Measurements from ENCODE around the gene TBC1D3I. TPM values are rescaled to one million over a fixed set of nuclear protein-coding genes. Genes with fewer than 3 reads are reported as not detected.
"Not testable (repeated sequence)": the region's sequence is repeated elsewhere in the genome, so short reads cannot be mapped to it uniquely, and the experiment has no call there.

Gene TBC1D3I
- total RNA-seq, 4 donors from 2014 or later: 0.26 to 0.57 TPM; not detected in 2

DNA sequence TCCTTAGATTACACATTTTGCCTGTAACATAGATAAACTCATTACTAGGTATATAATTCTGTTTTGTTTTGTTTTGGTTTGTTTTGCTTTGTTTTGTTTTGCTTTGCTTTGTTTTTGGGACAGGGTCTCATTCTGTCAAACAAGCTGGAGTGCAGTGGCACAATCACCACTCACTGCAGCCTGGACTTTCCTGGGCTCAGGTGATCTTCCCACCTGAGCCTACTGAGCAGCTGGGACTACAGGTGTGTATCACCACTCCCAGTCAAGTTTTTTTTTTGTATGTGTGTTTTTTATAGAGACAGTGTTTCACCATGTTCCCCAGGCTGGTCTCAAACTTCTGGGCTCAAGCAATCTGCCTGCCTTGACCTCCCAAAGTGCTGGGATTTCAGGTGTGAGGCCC is 54.8 kb downstream of the TBC1D3I start:
- intact Hi-C loops (cut with DNase I): no loop called here
- DNase-seq: no peak
- no peaks in the 10 kb centered on the region for H3K36me3 ChIP-seq
- H3K4me3 ChIP-seq: no peak overlapping the region
- H3K9me3 ChIP-seq: no peaks in the 10 kb centered on the region
- TF ChIP-seq POLR2A (IDR thresholded peaks at IDR 0.05) (no peak), CTCF (IDR thresholded peaks at IDR 0.05) (no peak)
- H3K27ac ChIP-seq: no peak overlapping the region
- H3K27me3 ChIP-seq: peaks cover 0 to 17% (median 0%) of the 10 kb centered on the region in 4 donors
- no peaks in the 10 kb centered on the region for H3K4me1 ChIP-seq

- H3K4me1 ChIP-seq; intact Hi-C loops (cut with DNase I); DNase-seq; H3K9me3 ChIP-seq; H3K27ac ChIP-seq; H3K4me3 ChIP-seq; H3K36me3 ChIP-seq: not testable (repeated sequence)
- 58 to 84% methylated on average over 3 to 6 of the region's 6 CpGs for WGBS, 2 donors
- H3K27me3 ChIP-seq: peaks cover 0 to 17% (median 0%) of the 10 kb centered on the region in 4 donors
Measured at GRCh38 chr17:36207383-36207782, 57.0 kb downstream of the TBC1D3I start.

- H3K4me1 ChIP-seq; DNase-seq; intact Hi-C loops (cut with DNase I); H3K9me3 ChIP-seq; H3K27ac ChIP-seq; H3K36me3 ChIP-seq; H3K4me3 ChIP-seq: not testable (repeated sequence)
- peaks cover 0 to 14% (median 0%) of the 10 kb centered on the region in 4 donors for H3K27me3 ChIP-seq
- 47 to 58% methylated on average over 1 of the region's 1 CpG for WGBS, 2 donors
Measured at GRCh38 chr17:36206486-36206821, 57.9 kb downstream of the TBC1D3I start.

DNA sequence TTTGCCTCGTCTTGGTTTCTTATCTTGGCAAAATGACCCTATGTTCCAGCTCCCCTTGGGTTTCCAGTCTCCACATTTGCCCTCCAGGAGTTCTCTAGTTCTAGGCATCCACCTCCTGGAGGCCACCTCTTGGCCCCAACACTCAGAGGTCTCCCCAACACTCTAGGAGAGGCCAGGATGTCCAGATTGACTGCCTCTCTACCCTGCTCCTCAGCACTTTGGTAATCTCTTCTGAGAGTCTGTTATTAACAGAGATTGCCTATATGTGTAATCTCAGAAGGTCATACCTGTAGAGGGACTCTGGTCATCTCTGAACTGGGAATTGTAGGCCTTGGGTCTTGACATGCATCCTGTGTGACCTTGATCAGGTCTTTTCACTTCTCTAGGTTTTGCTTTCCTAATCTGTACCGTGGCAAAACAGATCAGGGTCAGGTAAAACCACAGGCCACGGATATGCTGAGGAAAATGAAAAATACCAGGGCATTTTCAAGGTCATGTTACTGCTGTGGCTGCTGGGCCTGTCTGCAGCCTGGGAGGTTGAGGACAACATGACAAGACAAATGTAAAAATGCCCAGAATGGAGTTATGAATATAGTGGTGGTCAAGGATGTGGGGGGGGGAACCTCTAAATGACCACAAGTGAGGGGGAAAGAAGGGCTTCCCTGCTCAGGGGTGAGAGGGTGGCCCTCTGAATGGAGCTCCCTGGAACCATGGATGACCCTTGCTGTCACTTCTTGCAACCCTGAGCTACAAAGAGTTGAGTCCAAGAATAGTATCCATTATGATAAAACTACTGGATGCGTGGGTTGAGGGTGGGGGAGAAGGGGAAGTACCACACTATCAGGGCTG is 58.5 kb downstream of the TBC1D3I start:
- intact Hi-C loops (cut with DNase I): no loop called here
- WGBS, 2 donors: 55 to 69% methylated on average over 3 of the region's 4 CpGs
- no peak for DNase-seq

DNA sequence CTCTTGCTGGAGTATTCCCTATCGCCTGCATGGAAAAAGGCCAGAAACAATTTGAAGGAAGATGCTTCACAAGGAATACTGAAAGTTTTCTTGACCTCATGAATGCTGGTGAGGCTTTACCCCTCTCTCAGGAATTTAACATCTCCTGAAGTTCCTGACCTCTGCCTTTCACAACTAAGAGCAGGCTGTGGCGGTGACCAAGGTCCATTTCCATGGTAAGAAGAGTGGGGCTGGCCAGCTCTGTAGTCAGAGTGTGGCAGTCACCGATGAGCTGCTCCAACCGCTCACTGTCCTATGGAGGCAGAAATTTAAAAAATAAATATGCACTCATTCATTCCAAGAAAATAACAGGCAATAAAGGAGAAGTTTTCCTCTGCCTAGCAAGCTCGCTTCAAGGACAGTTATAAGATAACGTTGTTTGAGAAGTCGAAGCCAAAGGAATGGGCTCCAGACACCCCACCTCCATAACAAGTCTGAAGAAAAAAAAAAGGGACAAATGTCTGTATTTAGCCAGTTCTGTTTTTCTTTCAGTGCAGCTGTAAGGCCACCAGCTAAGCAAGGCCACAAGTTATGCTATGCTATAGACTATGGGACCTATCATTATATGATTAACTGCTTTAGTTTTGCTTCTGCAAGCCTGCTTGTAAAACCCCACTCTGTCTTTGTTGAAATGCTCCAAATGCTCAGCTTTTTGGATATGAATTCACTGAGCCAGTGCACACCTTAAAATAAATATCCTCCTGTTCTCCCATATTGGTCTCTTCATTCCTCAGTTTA is 59.5 kb downstream of the TBC1D3I start:
- H3K4me3 ChIP-seq: no peak overlapping the region
- WGBS, 2 donors: 76 to 85% methylated on average over 6 to 7 of the region's 7 CpGs
- no peak overlapping the region for H3K27ac ChIP-seq

More for the DNA sequence above, 58.5 kb downstream of the TBC1D3I start:
- H3K27me3 ChIP-seq: peaks cover 0 to 17% (median 0%) of the 10 kb centered on the region in 4 donors
- no peak overlapping the region for H3K4me3 ChIP-seq
- no peak overlapping the region for H3K27ac ChIP-seq
- no peaks in the 10 kb centered on the region for H3K36me3 ChIP-seq
- H3K4me1 ChIP-seq: no peaks in the 10 kb centered on the region
- no peaks in the 10 kb centered on the region for H3K9me3 ChIP-seq
- TF ChIP-seq CTCF (IDR thresholded peaks at IDR 0.05) (no peak), POLR2A (IDR thresholded peaks at IDR 0.05) (no peak)

More for the DNA sequence above, 59.5 kb downstream of the TBC1D3I start:
- H3K27me3 ChIP-seq: peaks cover 0 to 17% (median 0%) of the 10 kb centered on the region in 4 donors
- no peaks in the 10 kb centered on the region for H3K9me3 ChIP-seq
- no peaks in the 10 kb centered on the region for H3K4me1 ChIP-seq
- no peak for DNase-seq
- H3K36me3 ChIP-seq: no peaks in the 10 kb centered on the region
- no peak for TF ChIP-seq POLR2A (IDR thresholded peaks at IDR 0.05)
- no peak for TF ChIP-seq CTCF (IDR thresholded peaks at IDR 0.05)
- intact Hi-C loops (cut with DNase I): no loop called here

Small RNA genes within 50 kb of the gene (small RNA-seq; reads per million reads assigned to genes)
- 0 reads per million in 4 donors for gene AC243829.3
- gene AC243829.6: 0 reads per million in 4 donors
- 0 reads per million in 4 donors for gene RF00019

Other genes with a start within 250 kb of the TBC1D3I start
- 10 to 100 TPM in 1 of 4 donors, 1 to 10 TPM in 3; 2.0 to 13.4 (median 3.4) TPM for gene CCL23, start 246.6 kb downstream of the TBC1D3I start, total RNA-seq
- 1 to 10 TPM in 1 of 4 donors, under 1 TPM in 2, not detected in 1; 0.76 to 2.8 (median 0.92) TPM for gene CCL18, start 200.3 kb downstream of the TBC1D3I start, total RNA-seq
- under 1 TPM in 1 of 4 donors, not detected in 3; 0.68 TPM for gene CCL3, start 174.4 kb downstream of the TBC1D3I start, total RNA-seq
- gene CCL4, start 160.7 kb downstream of the TBC1D3I start, total RNA-seq: 1 to 10 TPM in 3 of 4 donors, under 1 TPM in 1; 0.56 to 3.2 (median 2.6) TPM
- 10 to 100 TPM in 1 of 4 donors, 1 to 10 TPM in 2, not detected in 1; 2.9 to 11.7 (median 9.4) TPM for gene TBC1D3B, start 87.9 kb downstream of the TBC1D3I start, total RNA-seq
- gene CCL3L1, start 67.8 kb downstream of the TBC1D3I start, total RNA-seq: 1 to 10 TPM in 1 of 4 donors, not detected in 3; 3.5 TPM
- 1 to 10 TPM in 1 of 4 donors, under 1 TPM in 2, not detected in 1; 0.35 to 1.6 (median 0.76) TPM for gene CCL4L2, start 53.5 kb downstream of the TBC1D3I start, total RNA-seq
- gene TBC1D3G, start 59.3 kb upstream of the TBC1D3I start, total RNA-seq: 1 to 10 TPM in 1 of 4 donors, not detected in 3; 2.9 TPM
- not detected for gene TBC1D3H, start 123.9 kb upstream of the TBC1D3I start, total RNA-seq
- gene ZNHIT3, start 222.1 kb upstream of the TBC1D3I start, total RNA-seq: 10 to 100 TPM; 13.8 to 38.6 (median 29.2) TPM